Activated CD4-positive, alpha-beta T cell treated with anti-CD3 and anti-CD28 coated beads, Interleukin-2, amount 50 U/mL, for 16 hours (primary cell): ENCODE measurements around the gene PGAP1.
A peak's percentile ranks its signal among the peaks of the same experiment; 100 is the strongest.

Experiments used
- DNase-seq: peaks from one replicate; pipeline ENCODE4 v3.0.0-alpha.2; 2020

PGAP1 gene, protein sequence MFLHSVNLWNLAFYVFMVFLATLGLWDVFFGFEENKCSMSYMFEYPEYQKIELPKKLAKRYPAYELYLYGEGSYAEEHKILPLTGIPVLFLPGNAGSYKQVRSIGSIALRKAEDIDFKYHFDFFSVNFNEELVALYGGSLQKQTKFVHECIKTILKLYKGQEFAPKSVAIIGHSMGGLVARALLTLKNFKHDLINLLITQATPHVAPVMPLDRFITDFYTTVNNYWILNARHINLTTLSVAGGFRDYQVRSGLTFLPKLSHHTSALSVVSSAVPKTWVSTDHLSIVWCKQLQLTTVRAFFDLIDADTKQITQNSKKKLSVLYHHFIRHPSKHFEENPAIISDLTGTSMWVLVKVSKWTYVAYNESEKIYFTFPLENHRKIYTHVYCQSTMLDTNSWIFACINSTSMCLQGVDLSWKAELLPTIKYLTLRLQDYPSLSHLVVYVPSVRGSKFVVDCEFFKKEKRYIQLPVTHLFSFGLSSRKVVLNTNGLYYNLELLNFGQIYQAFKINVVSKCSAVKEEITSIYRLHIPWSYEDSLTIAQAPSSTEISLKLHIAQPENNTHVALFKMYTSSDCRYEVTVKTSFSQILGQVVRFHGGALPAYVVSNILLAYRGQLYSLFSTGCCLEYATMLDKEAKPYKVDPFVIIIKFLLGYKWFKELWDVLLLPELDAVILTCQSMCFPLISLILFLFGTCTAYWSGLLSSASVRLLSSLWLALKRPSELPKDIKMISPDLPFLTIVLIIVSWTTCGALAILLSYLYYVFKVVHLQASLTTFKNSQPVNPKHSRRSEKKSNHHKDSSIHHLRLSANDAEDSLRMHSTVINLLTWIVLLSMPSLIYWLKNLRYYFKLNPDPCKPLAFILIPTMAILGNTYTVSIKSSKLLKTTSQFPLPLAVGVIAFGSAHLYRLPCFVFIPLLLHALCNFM

DNA sequence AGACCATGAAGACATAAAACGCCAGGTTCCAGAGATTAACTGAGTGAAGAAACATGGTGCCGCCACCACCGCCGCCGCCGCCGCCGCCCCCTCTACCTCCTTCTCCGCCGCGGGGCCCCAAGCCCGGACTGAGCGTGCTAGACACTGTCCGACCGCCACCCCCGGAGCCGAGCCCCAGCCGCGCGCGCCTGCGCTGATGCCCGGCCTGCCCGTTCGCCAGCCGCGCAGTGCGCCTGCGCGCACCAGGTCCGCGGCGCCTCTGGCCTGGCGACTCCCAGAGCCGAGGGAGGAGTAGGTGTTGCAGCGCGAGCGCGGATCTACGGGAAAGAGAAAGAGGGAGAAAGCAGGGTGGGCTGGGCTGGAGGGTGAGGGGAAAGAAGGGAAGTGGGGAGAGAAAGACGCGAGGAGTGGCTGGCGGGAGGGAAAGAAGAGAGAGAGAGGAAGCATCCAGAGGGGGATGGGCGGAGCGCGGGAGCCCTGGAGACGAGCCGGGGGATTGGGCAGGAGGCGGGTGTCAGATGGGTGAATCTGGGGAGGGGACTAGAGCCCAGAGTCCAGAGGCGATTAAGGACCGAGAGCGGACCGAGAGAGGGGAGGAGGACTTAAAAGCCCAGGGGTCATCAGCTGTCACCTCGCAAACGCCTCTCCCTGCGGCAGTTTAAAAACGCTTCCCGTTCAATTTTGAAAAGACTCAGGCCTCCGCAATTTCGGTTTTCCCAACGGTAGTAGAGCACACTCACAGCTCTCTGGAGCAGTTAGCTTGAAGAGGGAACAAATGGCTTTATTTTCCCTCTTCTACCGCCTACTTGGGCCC, at the start of gene PGAP1:
TSS of gene PGAP1 (minus strand) at position 146 of the 814 bp plus-strand sequence. CDS start at position 55, 91 bp downstream.
- DNase-seq, result peak; percentile 92

DNA sequence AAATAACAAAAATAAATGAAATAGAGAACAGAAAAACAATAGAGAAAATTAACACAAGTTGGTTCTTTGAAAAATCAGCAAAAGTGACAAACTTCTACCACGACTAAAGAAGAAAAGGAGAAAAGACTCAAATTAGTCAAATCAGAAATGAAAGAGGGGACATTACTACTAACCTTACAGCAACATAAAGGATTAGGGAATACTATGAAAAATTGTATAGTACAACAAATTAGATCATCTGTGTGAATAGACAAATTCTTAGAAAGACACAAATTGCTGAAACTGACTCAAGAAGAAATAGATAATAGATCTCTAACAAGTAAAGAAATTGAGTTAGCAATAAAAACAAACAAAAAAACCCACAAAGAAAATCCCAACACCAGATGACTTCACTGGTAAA, 48.5 kb upstream of the PGAP1 start:
- no peak for DNase-seq

DNA sequence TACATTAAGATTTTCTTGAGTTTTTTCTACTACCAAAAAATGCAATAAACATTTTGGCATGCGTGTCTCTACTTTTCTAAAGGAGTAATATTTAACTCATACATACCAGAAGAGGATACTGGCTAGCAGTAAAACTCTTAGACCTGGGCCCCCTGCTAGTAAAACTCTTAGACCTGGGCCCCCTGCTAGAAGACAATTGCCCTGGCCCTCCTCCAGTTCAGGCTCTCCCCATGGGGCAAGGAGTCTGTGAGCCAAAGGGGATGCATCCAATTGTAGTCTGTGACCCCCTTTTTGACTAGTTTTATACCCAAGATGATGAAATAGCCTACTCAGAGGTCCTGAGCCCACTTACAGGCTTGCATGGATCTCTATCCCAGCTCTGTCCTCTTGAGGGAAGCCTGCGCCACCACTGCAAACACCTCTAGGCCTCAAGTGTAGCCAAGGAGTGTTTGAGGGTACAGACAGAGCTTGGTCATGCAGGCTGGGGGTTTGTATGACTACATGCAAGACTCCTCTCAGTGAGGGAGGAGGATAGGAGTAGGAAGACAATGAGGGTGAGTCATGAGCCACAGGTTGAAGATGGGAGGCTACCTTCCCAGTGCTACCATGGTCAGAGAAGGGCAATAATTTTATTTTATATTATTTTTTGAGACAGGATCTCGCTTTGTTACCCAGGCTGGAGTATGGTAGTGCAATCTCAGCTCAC, 45.2 kb upstream of the PGAP1 start:
- DNase-seq, result peak; percentile 47

DNA sequence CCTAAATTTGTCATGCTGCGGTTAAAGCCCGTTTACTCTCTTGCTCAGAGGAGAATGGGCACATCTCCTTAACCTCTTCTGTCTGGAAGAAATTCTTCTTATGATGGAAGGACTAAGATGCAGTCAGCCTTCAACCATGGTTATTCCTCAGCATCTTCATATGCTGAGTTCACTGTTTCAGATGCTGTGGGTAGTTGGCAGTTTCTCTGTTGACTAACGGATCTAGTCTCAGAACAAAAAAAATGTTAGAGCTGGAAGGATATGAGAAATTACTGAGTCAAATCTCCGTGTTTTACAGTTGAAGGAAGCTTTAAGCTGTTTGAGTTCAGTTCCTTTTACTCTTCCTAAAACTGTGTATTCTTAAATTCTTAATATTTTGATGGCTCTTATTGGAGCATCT, 43.6 kb upstream of the PGAP1 start:
- DNase-seq, result peak; percentile 79

DNA sequence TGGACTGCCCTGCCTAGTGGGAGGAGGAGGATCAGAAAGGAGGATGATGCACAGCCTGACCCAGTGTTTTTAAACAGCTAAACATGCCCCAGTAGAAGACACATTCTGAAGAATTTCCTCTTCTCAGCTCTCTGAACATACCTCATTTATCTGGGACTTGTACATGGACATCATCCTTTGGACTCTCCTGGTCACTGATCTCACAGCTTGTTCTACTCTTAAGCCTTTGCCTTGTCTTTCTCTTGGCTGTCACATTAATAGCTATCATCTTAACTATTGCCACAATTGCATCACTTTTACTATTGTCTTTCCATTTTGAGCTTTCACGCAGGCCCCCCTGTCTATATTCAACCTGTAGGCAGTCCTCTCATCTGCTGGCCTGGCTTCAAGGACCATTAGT, 42.0 kb upstream of the PGAP1 start:
- DNase-seq, result no peak

DNA sequence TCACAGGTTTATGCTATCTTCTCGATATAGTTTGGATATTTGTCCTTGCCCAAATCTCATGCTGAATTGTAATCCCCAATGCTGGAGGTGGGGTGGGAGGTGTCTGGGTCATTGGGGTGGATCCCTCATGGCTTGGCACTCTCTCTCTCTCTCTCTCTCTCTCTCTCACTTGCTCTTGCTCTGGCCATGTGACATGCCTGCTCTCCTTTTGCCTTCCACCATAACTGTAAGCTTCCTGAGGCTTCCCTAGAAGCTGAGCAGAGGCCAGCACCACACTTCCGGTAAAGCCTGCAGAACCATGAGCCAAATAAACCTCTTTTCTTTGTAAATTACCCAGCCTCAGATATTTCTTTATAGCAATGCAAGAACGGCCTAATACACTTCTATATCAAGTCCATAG, 41.3 kb upstream of the PGAP1 start:
- no peak for DNase-seq

DNA sequence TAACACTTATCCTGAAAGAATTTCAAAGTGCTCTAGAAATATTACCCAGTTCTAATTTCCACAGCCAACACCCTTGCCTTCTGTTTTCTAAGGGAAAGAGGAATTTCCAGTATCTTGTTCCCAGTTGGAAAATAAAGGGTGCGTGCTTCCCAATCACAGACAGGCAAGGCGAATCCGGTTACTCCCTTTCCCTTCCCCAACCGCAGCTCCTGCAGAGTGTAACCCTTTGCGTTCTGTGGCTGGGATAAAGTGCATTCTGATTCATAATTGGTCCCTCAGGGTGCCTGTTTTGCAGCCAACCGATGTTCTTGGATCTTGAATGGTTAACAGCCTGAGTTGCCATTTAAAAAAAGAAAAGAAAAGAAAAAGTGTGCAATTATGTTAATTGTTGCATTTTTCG, 40.6 kb upstream of the PGAP1 start:
- DNase-seq, result no peak

DNA sequence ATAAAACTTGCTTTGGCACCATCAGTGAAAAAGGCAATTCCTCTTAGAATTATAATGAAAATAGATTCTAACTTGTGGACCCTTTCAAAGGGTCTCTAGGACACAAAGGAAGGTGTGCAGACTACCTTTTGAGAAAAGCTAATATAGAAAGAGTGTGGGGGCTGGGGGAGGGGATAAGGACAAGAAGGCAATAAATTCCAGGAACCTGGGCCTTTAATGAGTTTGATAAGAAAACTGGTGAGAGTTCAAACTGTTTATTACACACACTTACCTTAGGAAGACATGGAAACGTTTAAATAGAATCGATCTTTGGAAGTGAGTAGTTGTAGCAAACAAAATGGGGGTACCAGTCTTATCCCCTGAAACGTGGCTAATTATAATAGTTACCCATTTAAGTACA, 39.6 kb upstream of the PGAP1 start:
- DNase-seq, result no peak

DNA sequence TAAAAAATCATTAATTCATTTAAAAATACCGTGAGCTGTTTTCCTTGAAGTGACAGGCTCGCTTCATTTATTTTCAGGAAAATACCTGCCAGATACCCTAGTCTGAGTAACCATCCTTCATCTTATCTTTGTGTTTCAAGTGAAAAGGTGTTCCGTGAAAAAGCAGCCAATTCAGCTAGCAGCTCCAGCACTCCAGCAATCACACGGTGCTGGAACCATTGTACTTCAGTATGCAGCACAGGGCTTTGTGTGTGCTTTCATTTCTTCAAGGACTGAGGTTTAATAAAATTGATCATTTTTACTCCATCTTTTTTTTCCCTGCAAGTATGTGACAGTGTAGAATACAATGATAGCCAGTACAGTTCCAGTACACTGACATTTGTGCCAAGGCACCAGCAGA, 39.1 kb upstream of the PGAP1 start:
- DNase-seq, result no peak

DNA sequence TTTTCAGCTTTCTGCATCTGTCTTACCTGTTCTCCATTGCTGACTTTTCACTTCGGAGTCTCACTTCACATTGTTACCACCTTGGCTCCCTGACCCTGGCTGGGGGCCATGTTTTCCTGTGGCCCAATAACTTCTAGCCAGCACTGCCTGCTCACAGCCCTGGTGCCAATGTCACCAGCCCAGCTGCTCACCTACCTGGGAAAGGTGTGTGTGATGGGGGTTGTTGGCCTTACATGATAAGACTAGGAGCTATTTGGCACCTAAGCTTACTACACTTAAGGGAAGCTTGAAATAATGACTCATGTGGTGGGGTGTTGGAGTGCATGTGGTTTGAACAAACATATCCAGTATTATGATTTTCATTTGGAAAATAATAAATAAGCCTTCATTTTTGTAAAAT, 37.5 kb upstream of the PGAP1 start:
- DNase-seq, result no peak

DNA sequence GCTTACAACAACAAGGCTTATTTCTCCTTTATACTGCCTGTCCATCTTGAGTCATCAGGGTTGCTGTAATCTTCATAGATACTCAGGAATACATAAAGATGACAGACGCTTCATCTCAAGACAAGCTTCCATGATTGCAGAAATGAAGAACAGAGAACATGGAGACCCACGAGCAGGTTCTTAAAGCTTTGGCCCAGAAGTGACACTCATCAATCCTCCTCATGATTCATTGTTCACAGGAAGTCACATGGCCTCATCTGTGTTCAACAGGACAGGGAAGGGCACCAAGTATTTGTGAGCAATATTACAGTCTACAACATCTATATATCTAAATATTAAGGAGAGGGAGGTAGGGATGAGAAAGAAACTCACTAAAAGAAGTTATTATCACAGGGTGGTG, 36.5 kb upstream of the PGAP1 start:
- DNase-seq, result peak; percentile 58

DNA sequence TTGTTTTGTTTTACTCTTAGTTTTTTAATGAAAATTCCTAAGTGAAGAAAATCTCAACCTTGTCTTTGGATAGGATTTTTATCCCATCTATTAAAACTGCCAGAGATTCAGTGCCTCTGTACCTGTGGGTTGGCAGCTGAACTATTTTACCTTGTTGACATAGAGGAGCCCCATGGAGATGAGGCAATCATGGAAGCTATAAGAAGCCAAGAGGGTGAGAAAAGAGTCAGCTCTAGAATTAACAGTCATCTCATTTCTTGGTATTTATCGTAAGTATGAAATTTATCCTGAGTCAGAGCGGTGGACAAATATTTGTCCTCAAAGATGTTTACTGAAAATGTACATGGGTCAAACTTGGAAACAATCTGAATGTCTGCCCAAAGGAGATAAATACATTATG, 35.8 kb upstream of the PGAP1 start:
- DNase-seq, result peak; percentile 84

DNA sequence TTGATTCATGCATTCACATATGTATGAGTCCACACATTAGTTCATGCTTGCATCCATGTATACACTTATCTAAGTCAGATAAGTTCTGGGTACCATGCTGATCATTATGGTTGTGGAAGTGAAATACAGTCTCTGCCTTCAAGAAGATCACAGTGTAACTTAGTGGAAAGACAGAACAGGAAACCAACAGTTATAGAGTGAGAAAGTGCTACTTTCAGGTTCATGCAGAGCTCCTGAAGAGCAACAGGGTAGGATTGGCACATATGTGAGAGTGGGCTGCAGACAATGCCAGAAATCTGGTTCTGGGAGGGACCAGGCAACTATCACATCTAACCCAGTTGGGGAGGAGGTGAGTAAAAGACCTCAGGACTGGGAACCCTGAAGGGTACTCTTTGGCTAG, 35.4 kb upstream of the PGAP1 start:
- DNase-seq, result peak; percentile 86

DNA sequence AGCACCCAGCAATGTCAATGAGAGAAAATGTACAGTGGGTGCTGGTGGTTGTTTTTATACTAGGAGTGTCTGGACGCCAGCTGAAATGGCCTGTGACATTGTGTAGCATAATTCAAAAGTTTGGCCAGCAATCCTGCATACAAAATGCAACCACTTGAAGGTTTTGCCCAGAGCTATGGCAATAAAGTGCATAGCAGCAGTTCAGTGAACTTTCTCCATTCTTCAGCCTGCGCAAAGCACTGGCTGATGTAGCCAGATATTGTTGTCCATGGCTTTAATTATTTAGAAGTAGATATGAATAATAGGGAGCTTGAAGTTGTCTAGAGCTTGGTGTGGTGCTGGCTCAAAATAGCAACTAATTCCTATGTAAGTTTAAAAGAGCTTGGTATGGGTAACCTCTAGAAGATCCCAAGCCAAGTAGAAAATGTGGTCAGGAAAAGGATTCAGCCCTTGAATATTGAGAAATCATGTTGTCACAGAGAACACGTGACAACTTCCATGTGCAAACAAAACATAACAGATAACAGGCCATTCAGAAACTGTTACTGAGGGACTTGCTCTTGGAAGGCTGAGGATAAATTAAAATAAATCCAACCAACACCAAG, 33.3 kb upstream of the PGAP1 start:
- DNase-seq, result no peak

DNA sequence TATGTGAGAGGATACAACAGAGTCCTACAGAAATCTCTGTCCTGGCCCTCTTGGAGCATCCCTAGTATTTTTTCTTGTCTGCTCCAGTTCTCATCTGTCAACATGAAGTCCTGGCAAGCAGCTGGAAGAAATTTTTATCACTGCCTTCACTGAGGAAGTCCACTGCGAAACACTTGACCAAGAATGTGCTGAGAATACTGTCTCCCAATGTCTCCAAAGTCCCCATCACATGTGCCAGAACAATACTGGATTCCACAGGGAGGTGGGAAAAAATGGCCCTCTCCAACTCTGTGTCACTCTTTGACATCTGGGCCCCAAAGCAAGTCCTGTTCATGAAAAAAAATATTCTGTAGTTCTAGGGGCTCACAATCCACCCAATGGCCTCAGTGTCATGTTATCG, 32.8 kb upstream of the PGAP1 start:
- DNase-seq, result no peak

DNA sequence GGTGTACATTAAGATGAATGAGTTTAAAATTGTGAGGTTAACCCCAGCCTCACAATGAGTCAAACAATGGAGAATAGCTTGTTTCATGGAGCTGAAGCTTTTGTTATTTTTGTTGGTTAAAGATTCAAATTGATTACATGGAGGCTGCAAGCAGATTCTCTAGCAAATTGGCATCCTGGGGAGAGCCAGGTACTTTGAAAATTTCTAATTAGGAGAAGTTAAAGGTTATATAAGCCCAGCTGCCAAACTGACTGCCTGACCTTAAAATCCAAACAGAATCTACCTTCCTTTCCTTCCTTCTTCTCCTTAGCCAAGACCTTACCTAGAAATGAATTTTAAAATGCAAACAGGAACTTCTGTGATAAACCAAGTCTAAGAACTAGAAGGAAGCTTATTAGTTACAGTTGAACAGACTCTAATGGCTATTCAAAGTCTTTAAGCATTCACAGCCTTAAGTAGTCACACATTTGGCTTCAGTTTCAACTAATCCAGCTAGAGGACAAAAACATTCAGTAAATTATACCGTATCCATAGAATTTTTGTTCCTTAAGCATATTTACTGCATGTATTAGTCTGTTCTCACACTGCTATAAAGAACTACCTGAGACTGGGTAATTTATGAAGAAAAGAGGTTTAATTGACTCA, 31.5 kb upstream of the PGAP1 start:
- DNase-seq, result no peak

DNA sequence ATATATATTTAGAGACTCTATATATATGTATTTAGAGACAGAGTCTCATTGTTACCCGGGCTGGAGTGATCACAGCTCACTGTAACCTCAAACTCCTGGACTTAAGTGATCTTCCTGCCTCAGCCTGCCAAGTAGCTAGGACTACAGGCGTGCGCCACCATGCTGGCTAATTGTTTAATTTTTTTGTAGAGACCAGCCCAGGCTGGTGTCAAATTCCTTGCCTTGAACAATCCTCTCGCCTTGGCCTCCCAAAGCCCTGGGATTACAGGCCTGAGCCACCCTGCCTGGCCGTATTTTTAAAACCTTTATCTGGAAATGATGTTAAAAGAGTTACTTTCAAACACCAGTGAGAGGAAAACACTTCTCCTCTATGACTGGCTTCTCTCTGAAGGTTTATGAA, 30.9 kb upstream of the PGAP1 start:
- no peak for DNase-seq

DNA sequence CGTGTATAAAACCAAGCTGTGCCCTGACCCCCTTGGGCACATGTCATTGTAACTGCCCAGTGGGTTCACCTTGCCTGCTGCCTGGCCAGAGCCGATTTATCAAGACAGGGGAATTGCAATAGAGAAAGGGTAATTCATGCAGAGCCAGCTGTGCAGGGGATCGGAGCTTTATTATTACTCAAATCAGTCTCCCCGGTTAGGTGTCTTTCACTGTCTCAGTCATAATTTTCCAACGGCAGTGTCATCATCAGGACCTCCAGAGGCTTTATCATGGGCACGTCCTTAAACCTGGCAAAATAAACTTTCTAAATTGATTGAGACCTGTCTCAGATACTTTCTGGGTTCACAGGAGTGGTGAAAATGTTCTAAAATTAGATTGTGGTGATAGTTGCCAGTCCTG, 29.6 kb upstream of the PGAP1 start:
- peak; percentile 56 for DNase-seq

DNA sequence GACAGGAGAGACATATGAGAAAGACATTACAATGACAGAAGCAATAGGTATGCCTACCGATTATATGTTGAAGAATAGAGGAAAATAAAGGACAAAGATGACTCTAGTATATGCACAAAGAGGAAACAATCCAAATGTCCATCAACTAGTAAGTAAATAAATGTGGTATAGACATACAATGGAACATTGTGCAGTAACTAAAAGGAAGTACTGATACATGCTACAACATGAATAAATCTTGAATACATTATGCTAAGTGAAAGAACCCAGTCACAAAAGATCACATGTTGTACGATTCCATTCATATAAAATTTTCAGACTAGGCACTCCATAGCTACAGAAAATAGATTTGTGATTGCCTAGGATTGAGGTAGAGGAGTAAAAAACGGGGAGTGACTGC, 28.5 kb upstream of the PGAP1 start:
- no peak for DNase-seq

DNA sequence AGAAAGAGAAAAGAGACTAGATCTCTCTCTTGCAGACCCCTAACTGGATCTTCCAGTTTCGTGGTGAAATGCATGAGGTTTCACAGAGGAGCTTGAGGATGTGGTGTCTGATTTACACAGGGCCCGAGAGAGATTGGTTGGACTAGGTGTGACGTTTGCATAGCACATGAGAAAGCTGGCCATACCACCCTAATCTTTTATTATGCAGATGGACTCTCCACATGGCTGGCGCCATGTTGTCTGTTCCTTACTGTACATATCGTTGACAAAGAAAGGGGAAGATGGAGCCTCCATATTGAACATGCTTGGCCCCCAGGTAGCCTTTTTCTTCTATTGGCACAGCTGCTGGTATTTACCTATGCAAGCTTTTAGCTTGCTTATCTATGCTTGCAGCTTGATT, 27.5 kb upstream of the PGAP1 start:
- DNase-seq, result no peak

DNA sequence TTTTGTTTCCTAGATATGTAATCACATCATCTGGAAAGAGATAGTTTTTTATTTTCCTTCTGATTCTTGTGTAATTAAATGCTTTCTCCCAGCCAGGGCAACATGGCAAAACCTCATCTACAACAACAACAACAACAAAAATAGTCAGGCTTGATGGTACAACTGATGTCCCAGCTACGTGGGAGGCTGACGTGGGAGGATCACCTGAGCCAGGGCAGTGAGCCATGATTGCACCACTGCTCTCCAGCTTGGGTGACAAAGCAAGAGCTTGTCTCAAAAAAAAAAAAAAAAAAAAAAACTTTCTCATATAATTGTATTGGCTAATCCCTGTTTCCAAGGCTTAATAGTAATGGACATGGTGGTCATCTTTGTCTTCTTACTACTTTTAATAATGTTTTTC, 26.4 kb upstream of the PGAP1 start:
- no peak for DNase-seq

DNA sequence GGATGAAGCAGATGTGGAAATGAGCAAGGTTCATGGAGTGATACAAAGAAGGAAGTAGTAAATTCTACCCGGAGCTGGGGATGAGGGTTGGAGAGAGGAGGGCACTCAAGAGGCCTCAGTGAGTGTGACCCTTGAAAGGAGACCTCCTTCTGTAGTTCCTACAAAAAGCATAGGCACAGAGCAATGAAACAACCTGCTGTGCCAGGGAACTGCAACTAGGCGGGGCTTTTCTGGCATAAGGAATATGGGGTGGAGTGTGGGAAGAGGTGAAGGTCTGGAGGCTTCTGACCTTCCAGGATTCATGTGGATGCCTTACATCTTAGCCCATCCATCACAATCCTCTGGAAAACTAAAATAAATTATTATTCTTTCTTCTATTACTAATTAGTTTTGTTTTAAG, 25.5 kb upstream of the PGAP1 start:
- no peak for DNase-seq
